SK-N-SH (cell line): ENCODE measurements around the gene FADS3. TPM values are rescaled to one million over a fixed set of nuclear protein-coding genes. Genes with fewer than 3 reads are reported as not detected.
"Not testable (repeated sequence)": the region's sequence is repeated elsewhere in the genome, so short reads cannot be mapped to it uniquely, and the experiment has no call there.

Experiments
- CTCF ChIA-PET: fragments of 300-600, 350-600 bp; formaldehyde crosslinking; extraction: SDS; loops from one replicate; lab custom pipeline; 2021; lab: Yijun Ruan, JAX
- POLR2A ChIA-PET: fragments of 350-600 bp; sonication (Branson Sonifier 250); formaldehyde crosslinking; extraction: SDS; loops from one replicate; lab custom pipeline; 2020; ENCODE audit warnings: antibody characterized with exemption, inconsistent platforms; lab: Yijun Ruan, JAX
- DNase-seq: peaks from one replicate; pipeline ENCODE4 v3.0.0; 2012
- H2AFZ ChIP-seq: fragments of 200-600 bp; sonication (generic); 2 replicates; pipeline ENCODE4 v1.8.1; 2016; ENCODE audit warnings: antibody characterized with exemption, mild to moderate bottlenecking, low read depth
- H3F3A ChIP-seq: fragments of 200-600 bp; sonication (generic); replicated peaks from 2 replicates; pipeline ENCODE3; 2016; ENCODE audit warnings: antibody characterized with exemption, mild to moderate bottlenecking; ENCODE audit not compliant: insufficient read depth
- H3K27ac ChIP-seq, 2 experiments: fragments of 200-500 bp in 1 of 2; fragments of 200-600 bp in 1 of 2; sonication (Bioruptor generic) in 1 of 2; sonication (generic), shearing (Covaris generic) in 1 of 2; 2 replicates each; pipeline versions ENCODE4 v1.5.1 to v1.6.1; 2014 to 2016; ENCODE audit warnings: low read depth in 2 of 2, inconsistent platforms in 1 of 2, low read length in 1 of 2, mild to moderate bottlenecking in 1 of 2, mixed read lengths in 1 of 2
- H3K27me3 ChIP-seq: fragments of 200-600 bp; sonication (generic), shearing (Covaris generic); 2 replicates; pipeline ENCODE4 v1.6.1; 2016; ENCODE audit warnings: mixed run types; ENCODE audit not compliant: insufficient read depth
- H3K36me3 ChIP-seq, 2 experiments: fragments of 200-500 bp in 1 of 2; fragments of 200-600 bp in 1 of 2; sonication (Bioruptor generic) in 1 of 2; sonication (generic) in 1 of 2; replicated peaks in 1 of 2; 2 replicates each; pipeline versions ENCODE3 to v1.5.1; 2014 to 2016; ENCODE audit warnings: low read length in 1 of 2, mild to moderate bottlenecking in 1 of 2; ENCODE audit not compliant: insufficient read depth in 2 of 2, control insufficient read depth in 1 of 2
- H3K4me1 ChIP-seq, 2 experiments: fragments of 200-500 bp in 1 of 2; fragments of 200-600 bp in 1 of 2; sonication (Bioruptor generic) in 1 of 2; sonication (generic), shearing (Covaris generic) in 1 of 2; 2 replicates each; pipeline versions ENCODE4 v1.5.1 to v1.6.1; 2014 to 2016; ENCODE audit warnings: low read depth in 1 of 2, low read length in 1 of 2, mixed run types in 1 of 2; ENCODE audit not compliant: insufficient read depth in 2 of 2, control insufficient read depth in 1 of 2
- H3K4me2 ChIP-seq: fragments of 200-600 bp; sonication (generic), shearing (Covaris generic); 2 replicates; pipeline ENCODE4 v1.6.1; 2017; ENCODE audit warnings: mixed run types
- H3K4me3 ChIP-seq, 2 experiments: fragments of 200-500 bp in 1 of 2; fragments of 200-600 bp in 1 of 2; sonication (Bioruptor generic) in 1 of 2; sonication (generic), shearing (Covaris generic) in 1 of 2; 2 replicates each; pipeline versions ENCODE4 v1.5.1 to v1.8.1; 2014 to 2016; ENCODE audit warnings: low read depth in 2 of 2, inconsistent platforms in 1 of 2, low read length in 1 of 2, mild to moderate bottlenecking in 1 of 2, mixed read lengths in 1 of 2, moderate library complexity in 1 of 2
- H3K79me2 ChIP-seq: fragments of 200-600 bp; sonication (generic); 2 replicates; pipeline ENCODE4 v1.8.1; 2017; ENCODE audit warnings: mild to moderate bottlenecking; ENCODE audit not compliant: insufficient read depth
- H3K9ac ChIP-seq: fragments of 200-600 bp; sonication (generic); 2 replicates; pipeline ENCODE4 v1.6.1; 2017; ENCODE audit warnings: mixed run types
- H3K9me2 ChIP-seq: fragments of 200-600 bp; sonication (generic); 2 replicates; pipeline ENCODE4 v1.6.1; 2017; ENCODE audit warnings: mixed run types
- H3K9me3 ChIP-seq: fragments of 200-600 bp; sonication (generic); 2 replicates; pipeline ENCODE4 v1.6.1; 2017; ENCODE audit warnings: mixed run types, mild to moderate bottlenecking, moderate library complexity
- H4K20me1 ChIP-seq: fragments of 200-600 bp; sonication (generic); 2 replicates; pipeline ENCODE4 v1.6.1; 2017; ENCODE audit warnings: mild to moderate bottlenecking, mixed run types; ENCODE audit not compliant: insufficient read depth
- CHD2 ChIP-seq: fragments of 150-350 bp; IDR thresholded peaks from 2 replicates; pipeline ENCODE4 v1.6.1; 2018; ENCODE audit warnings: low read length; ENCODE audit not compliant: partially characterized antibody
- FOSL2 ChIP-seq: IDR thresholded peaks from 2 replicates; pipeline ENCODE4 v1.4.0; 2012; ENCODE audit warnings: low read depth, mild to moderate bottlenecking, moderate library complexity, borderline replicate concordance
- FOXJ3 ChIP-seq: sonication (generic); formaldehyde crosslinking; IDR thresholded peaks from 2 replicates; pipeline ENCODE4 v1.5.1; 2020; ENCODE audit warnings: mild to moderate bottlenecking, missing genetic modification reagents
- FOXM1 ChIP-seq: IDR thresholded peaks from 2 replicates; pipeline ENCODE4 v1.4.0; 2012; ENCODE audit warnings: low read depth, mild to moderate bottlenecking
- GABPA ChIP-seq: IDR thresholded peaks from 2 replicates; pipeline ENCODE4 v1.4.0; 2012; ENCODE audit warnings: low read depth, mild to moderate bottlenecking
- JUND ChIP-seq: IDR thresholded peaks from 2 replicates; pipeline ENCODE4 v1.4.0; 2012
- MXI1 ChIP-seq: IDR thresholded peaks from 2 replicates; pipeline ENCODE4 v1.6.1; 2012; ENCODE audit warnings: mild to moderate bottlenecking, low read depth, low read length, improper control_type of control experiment
- RAD21 ChIP-seq: IDR thresholded peaks from 2 replicates; pipeline ENCODE4 v1.6.1; 2012; ENCODE audit warnings: mild to moderate bottlenecking, low read length
- RCOR1 ChIP-seq: fragments of 150-350 bp; IDR thresholded peaks from 2 replicates; pipeline ENCODE4 v1.6.1; 2017; ENCODE audit warnings: antibody characterized with exemption, low read length
- RXRA ChIP-seq: IDR thresholded peaks from 2 replicates; pipeline ENCODE4 v1.4.0; 2012; ENCODE audit warnings: low read depth, mild to moderate bottlenecking, borderline replicate concordance
- TAF1 ChIP-seq: IDR thresholded peaks from 2 replicates; pipeline ENCODE4 v1.6.1; 2012; ENCODE audit warnings: low read depth, mild to moderate bottlenecking, low read length, moderate library complexity, borderline replicate concordance
- TCF12 ChIP-seq: IDR thresholded peaks from 2 replicates; pipeline ENCODE4 v1.4.0; 2012
- TEAD4 ChIP-seq: IDR thresholded peaks from 2 replicates; pipeline ENCODE4 v1.4.0; 2012; ENCODE audit warnings: mild to moderate bottlenecking, borderline replicate concordance; ENCODE audit not compliant: insufficient read depth
- YY1 ChIP-seq: IDR thresholded peaks from 2 replicates; pipeline ENCODE4 v1.4.0; 2012; ENCODE audit warnings: low read depth, mild to moderate bottlenecking
- WGBS: methylation state at CpG from one replicate; pipeline ENCODE4 v1.1.6; 2017; ENCODE audit warnings: low lambda C conversion rate; 5-methylcytosine and 5-hydroxymethylcytosine counted together
- polyA plus RNA-seq, 3 experiments: library from polyadenylated mRNA; depleted of rRNA; stranded (reverse); fragments of >200 nt; gene quantifications; 2 replicates each; pipeline ENCODE4 v1.2.3, GENCODE V29; 2012
- TF ChIP-seq, protein P1 (sequence below): fragments of 200-600 bp; sonication (generic); IDR thresholded peaks from 2 replicates; pipeline ENCODE4 v1.6.1; 2017; ENCODE audit warnings: antibody characterized with exemption, mild to moderate bottlenecking, moderate library complexity
- TF ChIP-seq, protein P2 (sequence below): fragments of 150-350 bp; IDR thresholded peaks from 2 replicates; pipeline ENCODE4 v1.6.1; 2016; ENCODE audit warnings: mild to moderate bottlenecking, low read depth, low read length
- TF ChIP-seq, protein P3 (sequence below): IDR thresholded peaks from 2 replicates; pipeline ENCODE4 v1.6.1; 2012; ENCODE audit warnings: mild to moderate bottlenecking, low read depth, low read length, moderate library complexity

The FADS3 gene
- polyA plus RNA-seq, 1 of the 3 experiments (the other 2 are of a cell fraction) = 93.3 TPM

DNA sequence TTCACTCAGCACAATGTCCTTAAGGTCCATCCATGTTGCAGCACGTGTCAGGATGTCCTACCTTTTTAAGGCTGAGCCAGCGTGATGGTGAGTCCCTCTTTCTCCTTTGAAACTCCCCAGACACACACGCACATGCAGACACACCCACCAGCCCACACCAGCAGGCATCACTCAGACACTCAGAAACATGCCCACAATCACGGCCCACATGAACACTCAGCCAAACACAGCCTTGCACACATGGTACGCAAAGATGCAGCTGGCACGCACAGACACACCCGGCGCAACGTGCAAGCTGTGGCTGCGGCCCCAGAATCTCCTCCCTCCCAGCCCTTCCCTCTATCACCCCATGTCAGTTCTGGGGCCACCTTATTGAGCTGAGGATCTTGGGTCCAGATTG, 8.0 kb downstream of the FADS3 start:
- Histone ChIP-seq H3K9me3 (no peaks in the 10 kb centered on the region), H3K9me2 (no peaks in the 10 kb centered on the region), H4K20me1 (peaks cover 7% of the 10 kb centered on the region; the same call in 1 of the 2 replicates), H3F3A (peaks cover 7% of the 10 kb centered on the region), H3K4me2 (no peak overlapping the region), H3K4me3 (no peak overlapping the region), H2AFZ (no peak overlapping the region), H3K27me3 (no peaks in the 10 kb centered on the region), H3K27ac (no peak overlapping the region), H3K9ac (no peak overlapping the region), H3K36me3 (peaks cover 0 to 5% of the 10 kb centered on the region in 2 experiments), H3K4me1 (peaks cover 4 to 11% of the 10 kb centered on the region in 2 experiments; a peak in 3 of 4 replicates), H3K79me2 (peaks cover 24% of the 10 kb centered on the region; the same call in 1 of the 2 replicates)
- ChIA-PET CTCF (interaction anchor here (1.2 to 6.9 kb wide), 8 partner anchors 8 to 199 kb away, joined by 5 to 64 read pairs (median 14); no protein-coding TSS in a partner anchor), POLR2A (no interaction called here)
- no peak for DNase-seq
- WGBS = 85% methylated on average over 10 of the region's 10 CpGs
- TF ChIP-seq GABPA = no peak
- no peak for TF ChIP-seq TEAD4
- no peak for TF ChIP-seq JUND
- TF ChIP-seq, protein P1, sequence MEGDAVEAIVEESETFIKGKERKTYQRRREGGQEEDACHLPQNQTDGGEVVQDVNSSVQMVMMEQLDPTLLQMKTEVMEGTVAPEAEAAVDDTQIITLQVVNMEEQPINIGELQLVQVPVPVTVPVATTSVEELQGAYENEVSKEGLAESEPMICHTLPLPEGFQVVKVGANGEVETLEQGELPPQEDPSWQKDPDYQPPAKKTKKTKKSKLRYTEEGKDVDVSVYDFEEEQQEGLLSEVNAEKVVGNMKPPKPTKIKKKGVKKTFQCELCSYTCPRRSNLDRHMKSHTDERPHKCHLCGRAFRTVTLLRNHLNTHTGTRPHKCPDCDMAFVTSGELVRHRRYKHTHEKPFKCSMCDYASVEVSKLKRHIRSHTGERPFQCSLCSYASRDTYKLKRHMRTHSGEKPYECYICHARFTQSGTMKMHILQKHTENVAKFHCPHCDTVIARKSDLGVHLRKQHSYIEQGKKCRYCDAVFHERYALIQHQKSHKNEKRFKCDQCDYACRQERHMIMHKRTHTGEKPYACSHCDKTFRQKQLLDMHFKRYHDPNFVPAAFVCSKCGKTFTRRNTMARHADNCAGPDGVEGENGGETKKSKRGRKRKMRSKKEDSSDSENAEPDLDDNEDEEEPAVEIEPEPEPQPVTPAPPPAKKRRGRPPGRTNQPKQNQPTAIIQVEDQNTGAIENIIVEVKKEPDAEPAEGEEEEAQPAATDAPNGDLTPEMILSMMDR = no peak
- TF ChIP-seq TAF1 = no peak
- no peak for TF ChIP-seq FOSL2
- TF ChIP-seq YY1 = no peak
- no peak for TF ChIP-seq FOXM1
- no peak for TF ChIP-seq CHD2

DNA sequence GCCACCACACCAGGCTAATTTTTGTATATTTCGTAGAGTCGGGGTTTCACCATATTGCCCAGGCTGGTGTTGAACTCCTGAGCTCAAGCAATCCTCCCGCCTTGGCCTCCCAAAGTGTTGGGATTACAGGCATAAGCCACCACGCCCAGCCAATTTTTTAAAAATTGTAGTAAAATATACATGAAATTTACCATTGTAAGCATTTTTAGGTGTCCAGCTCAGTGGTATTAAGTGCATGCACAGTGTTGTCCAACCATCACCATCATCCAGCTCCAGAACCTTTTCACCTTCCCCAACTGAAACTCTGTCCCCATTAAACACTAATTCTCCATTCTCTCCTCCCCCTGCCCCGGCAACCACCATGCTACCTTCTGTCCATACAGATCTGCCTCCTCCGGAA, 8.5 kb downstream of the FADS3 start:
- no peak overlapping the region for H3K27ac ChIP-seq
- H3K4me1 ChIP-seq = peaks cover under 1 to 11% of the 10 kb centered on the region in 2 experiments; a peak in 3 of 4 replicates
- 77% methylated on average over 6 of the region's 6 CpGs for WGBS
- H3K79me2 ChIP-seq = peaks cover 23% of the 10 kb centered on the region; the same call in 1 of the 2 replicates
- TF ChIP-seq TAF1 (no peak), MXI1 (no peak), TCF12 (no peak), RXRA (no peak), GABPA (no peak), FOXJ3 (no peak), RAD21 (no peak), RCOR1 (no peak), FOSL2 (no peak), JUND (no peak)
- TF ChIP-seq, protein P2, sequence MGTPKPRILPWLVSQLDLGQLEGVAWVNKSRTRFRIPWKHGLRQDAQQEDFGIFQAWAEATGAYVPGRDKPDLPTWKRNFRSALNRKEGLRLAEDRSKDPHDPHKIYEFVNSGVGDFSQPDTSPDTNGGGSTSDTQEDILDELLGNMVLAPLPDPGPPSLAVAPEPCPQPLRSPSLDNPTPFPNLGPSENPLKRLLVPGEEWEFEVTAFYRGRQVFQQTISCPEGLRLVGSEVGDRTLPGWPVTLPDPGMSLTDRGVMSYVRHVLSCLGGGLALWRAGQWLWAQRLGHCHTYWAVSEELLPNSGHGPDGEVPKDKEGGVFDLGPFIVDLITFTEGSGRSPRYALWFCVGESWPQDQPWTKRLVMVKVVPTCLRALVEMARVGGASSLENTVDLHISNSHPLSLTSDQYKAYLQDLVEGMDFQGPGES = no peak
- TF ChIP-seq, protein P3, sequence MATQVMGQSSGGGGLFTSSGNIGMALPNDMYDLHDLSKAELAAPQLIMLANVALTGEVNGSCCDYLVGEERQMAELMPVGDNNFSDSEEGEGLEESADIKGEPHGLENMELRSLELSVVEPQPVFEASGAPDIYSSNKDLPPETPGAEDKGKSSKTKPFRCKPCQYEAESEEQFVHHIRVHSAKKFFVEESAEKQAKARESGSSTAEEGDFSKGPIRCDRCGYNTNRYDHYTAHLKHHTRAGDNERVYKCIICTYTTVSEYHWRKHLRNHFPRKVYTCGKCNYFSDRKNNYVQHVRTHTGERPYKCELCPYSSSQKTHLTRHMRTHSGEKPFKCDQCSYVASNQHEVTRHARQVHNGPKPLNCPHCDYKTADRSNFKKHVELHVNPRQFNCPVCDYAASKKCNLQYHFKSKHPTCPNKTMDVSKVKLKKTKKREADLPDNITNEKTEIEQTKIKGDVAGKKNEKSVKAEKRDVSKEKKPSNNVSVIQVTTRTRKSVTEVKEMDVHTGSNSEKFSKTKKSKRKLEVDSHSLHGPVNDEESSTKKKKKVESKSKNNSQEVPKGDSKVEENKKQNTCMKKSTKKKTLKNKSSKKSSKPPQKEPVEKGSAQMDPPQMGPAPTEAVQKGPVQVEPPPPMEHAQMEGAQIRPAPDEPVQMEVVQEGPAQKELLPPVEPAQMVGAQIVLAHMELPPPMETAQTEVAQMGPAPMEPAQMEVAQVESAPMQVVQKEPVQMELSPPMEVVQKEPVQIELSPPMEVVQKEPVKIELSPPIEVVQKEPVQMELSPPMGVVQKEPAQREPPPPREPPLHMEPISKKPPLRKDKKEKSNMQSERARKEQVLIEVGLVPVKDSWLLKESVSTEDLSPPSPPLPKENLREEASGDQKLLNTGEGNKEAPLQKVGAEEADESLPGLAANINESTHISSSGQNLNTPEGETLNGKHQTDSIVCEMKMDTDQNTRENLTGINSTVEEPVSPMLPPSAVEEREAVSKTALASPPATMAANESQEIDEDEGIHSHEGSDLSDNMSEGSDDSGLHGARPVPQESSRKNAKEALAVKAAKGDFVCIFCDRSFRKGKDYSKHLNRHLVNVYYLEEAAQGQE = no peak
- TF ChIP-seq, all 33 proteins: peak for 0
- no peaks in the 10 kb centered on the region for H3K27me3 ChIP-seq
- peaks cover 0 to 9% of the 10 kb centered on the region in 2 experiments for H3K36me3 ChIP-seq
- POLR2A ChIA-PET = no interaction called here
- H3K4me3 ChIP-seq = no peak overlapping the region
- H3F3A ChIP-seq = peaks cover 2% of the 10 kb centered on the region
- no peak for DNase-seq
- no peak overlapping the region for H2AFZ ChIP-seq
- no peaks in the 10 kb centered on the region for H3K9me2 ChIP-seq
- CTCF ChIA-PET = interaction anchor here (1.2 to 6.9 kb wide), 5 partner anchors 15 to 199 kb away, joined by 5 to 64 read pairs (median 19); no protein-coding TSS in a partner anchor
- no peaks in the 10 kb centered on the region for H3K9me3 ChIP-seq
- H3K4me2 ChIP-seq = no peak overlapping the region
- H3K9ac ChIP-seq = no peak overlapping the region
- peaks cover 7% of the 10 kb centered on the region; the same call in 1 of the 2 replicates for H4K20me1 ChIP-seq

DNA sequence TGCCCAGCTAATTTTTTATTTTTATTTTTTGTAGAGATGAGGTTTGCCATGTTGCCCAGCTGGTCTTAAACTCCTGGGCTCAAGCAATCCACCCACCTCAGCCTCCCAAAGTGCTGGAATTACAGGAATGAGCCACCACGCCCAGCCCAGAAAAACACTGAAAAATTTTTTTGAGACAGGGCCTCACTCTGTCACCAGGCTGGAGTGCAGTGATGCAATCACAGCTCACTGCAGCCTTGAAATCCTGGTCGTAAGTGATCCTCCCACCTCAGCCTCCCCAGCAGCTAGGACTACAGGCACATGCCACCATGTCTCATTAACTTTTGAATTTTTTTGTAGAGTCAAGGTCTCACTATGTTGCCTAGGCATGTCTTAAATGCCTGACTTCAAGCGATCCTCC, 9.1 kb downstream of the FADS3 start:
- H3K4me3 ChIP-seq, DNase-seq, H3K9me2 ChIP-seq, H3K36me3 ChIP-seq, H3K9ac ChIP-seq, H3F3A ChIP-seq, H3K27ac ChIP-seq, H2AFZ ChIP-seq, H3K9me3 ChIP-seq, H3K4me1 ChIP-seq, H4K20me1 ChIP-seq, H3K4me2 ChIP-seq, H3K27me3 ChIP-seq: not testable (repeated sequence)
- ChIA-PET POLR2A (interaction anchor here (1.6 kb wide), 1 partner anchor 8 kb away, joined by 4 read pairs; no protein-coding TSS in a partner anchor), CTCF (interaction anchor here (0.7 to 6.2 kb wide), 7 partner anchors 9 to 200 kb away, joined by 3 to 22 read pairs (median 11); partner anchors contain the start of gene FADS3)
- H3K79me2 ChIP-seq = peaks cover 19% of the 10 kb centered on the region; the same call in 1 of the 2 replicates
- WGBS = 83% methylated on average over 3 of the region's 3 CpGs
